Measurements from ENCODE around the gene ARMC10.
"Not testable (repeated sequence)": the region's sequence is repeated elsewhere in the genome, so short reads cannot be mapped to it uniquely, and the experiment has no call there.

The ARMC10 gene

GRCh38 chr7:103076764-103077163 is 1.8 kb downstream of the ARMC10 start:
- DNase-seq (ENCODE audit: insufficient read length, low spot score) (no peak), FAIRE-seq (no peak)

GRCh38 chr7:103077318-103077717 is 2.4 kb downstream of the ARMC10 start:
- FAIRE-seq, result no peak
- no peak for DNase-seq (ENCODE audit: insufficient read length, low spot score)

- FAIRE-seq; DNase-seq (ENCODE audit: insufficient read length, low spot score): not testable (repeated sequence)
These were observed 3.3 kb downstream of the ARMC10 start for GRCh38 chr7:103078226-103078625.

- FAIRE-seq (no peak), DNase-seq (ENCODE audit: insufficient read length, low spot score) (no peak)
These were observed 4.9 kb downstream of the ARMC10 start for GRCh38 chr7:103079836-103080235.

- DNase-seq (ENCODE audit: insufficient read length, low spot score) (no peak), FAIRE-seq (no peak)
These were observed 6.0 kb downstream of the ARMC10 start for GRCh38 chr7:103080923-103081322.

GRCh38 chr7:103082497-103082896 is 7.6 kb downstream of the ARMC10 start:
- FAIRE-seq (no peak), DNase-seq (ENCODE audit: insufficient read length, low spot score) (no peak)

GRCh38 chr7:103083210-103083609 is 8.3 kb downstream of the ARMC10 start:
- FAIRE-seq (no peak), DNase-seq (ENCODE audit: insufficient read length, low spot score) (no peak)

- not testable (repeated sequence) for FAIRE-seq; DNase-seq (ENCODE audit: insufficient read length, low spot score)
These were observed 17.4 kb downstream of the ARMC10 start for GRCh38 chr7:103092321-103092720.

GRCh38 chr7:103093429-103093828 is 18.5 kb downstream of the ARMC10 start:
- FAIRE-seq (no peak), DNase-seq (ENCODE audit: insufficient read length, low spot score) (no peak)

- no peak for DNase-seq (ENCODE audit: insufficient read length, low spot score)
- no peak for FAIRE-seq
These were observed 19.2 kb downstream of the ARMC10 start for GRCh38 chr7:103094102-103094501.

- FAIRE-seq; DNase-seq (ENCODE audit: insufficient read length, low spot score): not testable (repeated sequence)
These were observed 20.6 kb downstream of the ARMC10 start for GRCh38 chr7:103095558-103095957.

- no peak for DNase-seq (ENCODE audit: insufficient read length, low spot score)
- FAIRE-seq, result no peak
These were observed 22.1 kb downstream of the ARMC10 start for GRCh38 chr7:103097041-103097440.

GRCh38 chr7:103100348-103100747 is 25.4 kb downstream of the ARMC10 start:
- DNase-seq (ENCODE audit: insufficient read length, low spot score) (no peak), FAIRE-seq (no peak)

GRCh38 chr7:103101543-103101942 is 26.6 kb downstream of the ARMC10 start:
- DNase-seq (ENCODE audit: insufficient read length, low spot score) (no peak), FAIRE-seq (no peak)

GRCh38 chr7:103106005-103106702 is 31.2 kb downstream of the ARMC10 start:
- FAIRE-seq (no peak), DNase-seq (ENCODE audit: insufficient read length, low spot score) (no peak)

GRCh38 chr7:103106703-103107070 is 31.7 kb downstream of the ARMC10 start:
- not testable (repeated sequence) for FAIRE-seq; DNase-seq (ENCODE audit: insufficient read length, low spot score)

- FAIRE-seq, result no peak
These were observed 38.2 kb downstream of the ARMC10 start for GRCh38 chr7:103113164-103113563.

GRCh38 chr7:103114576-103115008 is 39.7 kb downstream of the ARMC10 start:
- FAIRE-seq (no peak), DNase-seq (ENCODE audit: insufficient read length, low spot score) (no peak)

More at GRCh38 chr7:103113164-103113563, 38.2 kb downstream of the ARMC10 start:
- peak; percentile 7 for DNase-seq (ENCODE audit: insufficient read length, low spot score)

- DNase-seq (ENCODE audit: insufficient read length, low spot score) (no peak), FAIRE-seq (no peak)
These were observed 40.8 kb downstream of the ARMC10 start for GRCh38 chr7:103115771-103116170.

GRCh38 chr7:103116511-103116910 is 41.6 kb downstream of the ARMC10 start:
- FAIRE-seq (no peak), DNase-seq (ENCODE audit: insufficient read length, low spot score) (no peak)

- FAIRE-seq (no peak), DNase-seq (ENCODE audit: insufficient read length, low spot score) (no peak)
These were observed 42.1 kb downstream of the ARMC10 start for GRCh38 chr7:103116991-103117390.

- no peak for FAIRE-seq
- no peak for DNase-seq (ENCODE audit: insufficient read length, low spot score)
These were observed 42.5 kb downstream of the ARMC10 start for GRCh38 chr7:103117465-103117864.
